ENCODE measurements around the gene HLA-B. TPM values are rescaled to one million over a fixed set of nuclear protein-coding genes. Genes with fewer than 3 reads are reported as not detected.
A peak's percentile ranks its signal among the peaks of the same experiment; 100 is the strongest.

Gene HLA-B
- total and polyA plus RNA-seq, 4 donors = 341 to 864 (median 417) TPM

GRCh38 chr6:31356216-31356945 is 598 bp downstream of the HLA-B start:
- WGBS = 7% methylated on average over 83 of the region's 83 CpGs
- TF ChIP-seq JUND (IDR thresholded peaks at IDR 0.05) = no peak
- TF ChIP-seq ATF3 (IDR thresholded peaks at IDR 0.05) = no peak
- no peak for TF ChIP-seq HNF4G (IDR thresholded peaks at IDR 0.05)
- no peak for TF ChIP-seq TAF1 (conservative IDR thresholded peaks at IDR 0.05)
- TF ChIP-seq FOXA1 (IDR thresholded peaks at IDR 0.05) = no peak
- peak overlapping the region; percentile 10 to 67 for H3K9ac ChIP-seq (ENCODE audit: low read depth in 1 of 2, low read length in 2 of 2)
- H3K4me3 ChIP-seq (ENCODE audit: low read depth in 1 of 3, low read length in 3 of 3) = peak overlapping the region; percentile 38 to 82 (median 72)
- H3K4me1 ChIP-seq (ENCODE audit: control insufficient read depth in 4 of 4, insufficient read depth in 4 of 4, low read length in 3 of 4) = peaks cover 3 to 17% (median 11%) of the 10 kb centered on the region in 4 donors
- H3K9me3 ChIP-seq (ENCODE audit: control insufficient read depth in 4 of 4, low read length in 3 of 4) = no peaks in the 10 kb centered on the region
- no peak for DNase-seq (ENCODE audit: low spot score)
- H3K27me3 ChIP-seq (ENCODE audit: control insufficient read depth in 4 of 4, insufficient read depth in 4 of 4, low read length in 3 of 4) = no peaks in the 10 kb centered on the region
- peak overlapping the region; percentile 82 to 90 for H3K27ac ChIP-seq (ENCODE audit: low read depth in 1 of 2, low read length in 2 of 2)
- peaks cover 2 to 9% (median 7%) of the 10 kb centered on the region in 4 donors for H3K36me3 ChIP-seq (ENCODE audit: control insufficient read depth in 4 of 4, insufficient read depth in 3 of 4, low read depth in 1 of 4, low read length in 3 of 4)

DNA sequence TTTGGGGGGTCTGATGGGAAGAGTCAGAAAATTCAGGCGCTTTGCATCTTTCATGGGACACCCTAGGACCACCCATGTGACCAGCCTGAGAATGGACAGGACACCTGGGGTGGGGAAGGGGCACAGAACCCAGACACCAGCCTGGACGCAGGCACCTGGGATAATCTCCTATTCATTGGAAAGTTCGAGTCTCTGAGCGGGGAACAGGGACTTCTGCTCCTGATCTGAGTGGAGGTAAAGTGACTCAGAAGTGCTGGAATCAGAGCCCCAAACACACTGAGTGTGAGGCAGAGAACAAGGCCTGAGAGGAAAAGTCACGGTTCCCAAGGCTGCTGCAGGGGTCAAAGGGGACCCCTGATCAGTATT is 1.4 kb downstream of the HLA-B start:
- no peak for DNase-seq (ENCODE audit: low spot score)
- TF ChIP-seq ATF3 (IDR thresholded peaks at IDR 0.05) (no peak), RXRA (IDR thresholded peaks at IDR 0.05) (no peak), FOXA2 (IDR thresholded peaks at IDR 0.05) (no peak)
- Histone ChIP-seq H3K9me3 (ENCODE audit: control insufficient read depth in 4 of 4, low read length in 3 of 4) (no peaks in the 10 kb centered on the region), H3K36me3 (ENCODE audit: control insufficient read depth in 4 of 4, insufficient read depth in 3 of 4, low read depth in 1 of 4, low read length in 3 of 4) (peaks cover 2 to 9% (median 7%) of the 10 kb centered on the region in 4 donors), H3K27ac (ENCODE audit: low read depth in 1 of 2, low read length in 2 of 2) (no peak overlapping the region), H3K9ac (ENCODE audit: low read depth in 1 of 2, low read length in 2 of 2) (peak overlapping the region in 1 of 2 donors; percentile 67), H3K27me3 (ENCODE audit: control insufficient read depth in 4 of 4, insufficient read depth in 4 of 4, low read length in 3 of 4) (no peaks in the 10 kb centered on the region), H3K4me1 (ENCODE audit: control insufficient read depth in 4 of 4, insufficient read depth in 4 of 4, low read length in 3 of 4) (peaks cover 3 to 17% (median 11%) of the 10 kb centered on the region in 4 donors), H3K4me3 (ENCODE audit: low read depth in 1 of 3, low read length in 3 of 3) (peak overlapping the region in 2 of 3 donors; percentile 72 to 82)
- 76% methylated on average over 5 of the region's 5 CpGs for WGBS

GRCh38 chr6:31354864-31355582 is 2.0 kb downstream of the HLA-B start:
- Histone ChIP-seq H3K27ac (ENCODE audit: low read depth in 1 of 2, low read length in 2 of 2) (no peak overlapping the region), H3K4me1 (ENCODE audit: control insufficient read depth in 4 of 4, insufficient read depth in 4 of 4, low read length in 3 of 4) (peaks cover 3 to 17% (median 11%) of the 10 kb centered on the region in 4 donors), H3K36me3 (ENCODE audit: control insufficient read depth in 4 of 4, insufficient read depth in 3 of 4, low read depth in 1 of 4, low read length in 3 of 4) (peaks cover 2 to 9% (median 7%) of the 10 kb centered on the region in 4 donors), H3K9ac (ENCODE audit: low read depth in 1 of 2, low read length in 2 of 2) (no peak overlapping the region), H3K27me3 (ENCODE audit: control insufficient read depth in 4 of 4, insufficient read depth in 4 of 4, low read length in 3 of 4) (no peaks in the 10 kb centered on the region), H3K4me3 (ENCODE audit: low read depth in 1 of 3, low read length in 3 of 3) (peak overlapping the region in 2 of 3 donors; percentile 21 to 82), H3K9me3 (ENCODE audit: control insufficient read depth in 4 of 4, low read length in 3 of 4) (no peaks in the 10 kb centered on the region)
- TF ChIP-seq, protein P1, sequence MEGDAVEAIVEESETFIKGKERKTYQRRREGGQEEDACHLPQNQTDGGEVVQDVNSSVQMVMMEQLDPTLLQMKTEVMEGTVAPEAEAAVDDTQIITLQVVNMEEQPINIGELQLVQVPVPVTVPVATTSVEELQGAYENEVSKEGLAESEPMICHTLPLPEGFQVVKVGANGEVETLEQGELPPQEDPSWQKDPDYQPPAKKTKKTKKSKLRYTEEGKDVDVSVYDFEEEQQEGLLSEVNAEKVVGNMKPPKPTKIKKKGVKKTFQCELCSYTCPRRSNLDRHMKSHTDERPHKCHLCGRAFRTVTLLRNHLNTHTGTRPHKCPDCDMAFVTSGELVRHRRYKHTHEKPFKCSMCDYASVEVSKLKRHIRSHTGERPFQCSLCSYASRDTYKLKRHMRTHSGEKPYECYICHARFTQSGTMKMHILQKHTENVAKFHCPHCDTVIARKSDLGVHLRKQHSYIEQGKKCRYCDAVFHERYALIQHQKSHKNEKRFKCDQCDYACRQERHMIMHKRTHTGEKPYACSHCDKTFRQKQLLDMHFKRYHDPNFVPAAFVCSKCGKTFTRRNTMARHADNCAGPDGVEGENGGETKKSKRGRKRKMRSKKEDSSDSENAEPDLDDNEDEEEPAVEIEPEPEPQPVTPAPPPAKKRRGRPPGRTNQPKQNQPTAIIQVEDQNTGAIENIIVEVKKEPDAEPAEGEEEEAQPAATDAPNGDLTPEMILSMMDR (IDR thresholded peaks at IDR 0.05; ENCODE audit: low read depth, low read length, missing input control) = no peak
- TF ChIP-seq JUND (IDR thresholded peaks at IDR 0.05) (no peak), HNF4G (IDR thresholded peaks at IDR 0.05) (no peak), RAD21 (IDR thresholded peaks at IDR 0.05) (no peak), EGR1 (IDR thresholded peaks at IDR 0.05; ENCODE audit: low read depth in 2 of 2) (no peak), GABPA (IDR thresholded peaks at IDR 0.05 in 1 of 2, conservative IDR thresholded peaks at IDR 0.05 in 1 of 2) (no peak), SP1 (IDR thresholded peaks at IDR 0.05) (no peak), ATF3 (IDR thresholded peaks at IDR 0.05) (no peak), ZBTB33 (IDR thresholded peaks at IDR 0.05) (no peak), TAF1 (conservative IDR thresholded peaks at IDR 0.05) (no peak), REST (IDR thresholded peaks at IDR 0.05) (no peak), FOXA2 (IDR thresholded peaks at IDR 0.05) (no peak), FOXA1 (IDR thresholded peaks at IDR 0.05) (no peak)
- WGBS = 70% methylated on average over 11 of the region's 11 CpGs
- DNase-seq (ENCODE audit: low spot score) = no peak

Measured in liver (tissue), 9 donors.